ENCODE data around the gene PPP4R3B.

DNA sequence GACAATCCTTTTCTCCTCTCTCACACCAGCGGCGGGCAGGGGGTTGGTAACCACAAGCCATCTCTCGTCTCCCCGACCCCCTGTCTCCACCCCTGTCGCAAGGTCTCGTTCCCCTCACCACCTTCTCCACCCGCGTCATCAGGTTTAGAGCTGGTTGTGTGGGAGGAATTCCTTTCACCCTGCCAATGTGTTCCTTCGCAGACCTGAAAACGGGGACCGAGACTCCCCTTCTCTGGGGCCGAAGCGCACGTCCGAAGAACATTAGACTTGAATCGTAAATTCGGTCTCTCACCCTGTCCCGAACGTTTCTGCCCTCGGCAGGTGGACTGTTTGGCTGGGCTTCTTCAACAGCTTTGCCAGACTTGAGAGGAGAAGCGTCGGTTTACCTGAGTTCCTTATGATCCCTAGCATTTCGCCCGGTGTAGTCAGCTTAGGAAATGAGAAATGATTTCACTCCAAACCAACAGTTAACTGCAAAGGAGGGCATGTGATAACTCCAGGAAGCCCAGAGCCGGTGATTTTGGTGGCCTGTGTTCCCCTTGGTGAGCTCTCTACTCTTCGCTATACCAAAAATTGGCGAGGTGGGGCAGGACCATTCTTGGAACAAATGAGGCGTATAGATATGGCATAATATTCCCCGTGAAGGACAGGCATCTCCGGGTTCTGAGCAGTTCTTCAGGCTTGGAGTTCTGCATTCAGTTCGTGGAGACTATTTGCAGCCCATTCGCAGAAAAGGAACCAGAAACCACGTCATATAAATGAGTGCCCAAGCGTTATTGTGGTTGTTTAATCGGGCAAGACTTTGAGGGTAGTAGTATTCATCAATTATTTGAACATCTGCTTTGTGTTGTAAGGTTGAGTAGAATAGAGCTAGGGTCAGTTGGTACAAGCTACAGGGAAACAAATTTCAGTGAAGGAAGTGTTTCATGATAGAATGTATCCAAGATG is 97.2 kb downstream of the PPP4R3B start:
- TF ChIP-seq CTCF (IDR thresholded peaks at IDR 0.05) (no peak), POLR2A (IDR thresholded peaks at IDR 0.05) (no peak)

All from right lobe of liver (tissue), 4 donors.